ENCODE data around the gene PTPN21.

DNA sequence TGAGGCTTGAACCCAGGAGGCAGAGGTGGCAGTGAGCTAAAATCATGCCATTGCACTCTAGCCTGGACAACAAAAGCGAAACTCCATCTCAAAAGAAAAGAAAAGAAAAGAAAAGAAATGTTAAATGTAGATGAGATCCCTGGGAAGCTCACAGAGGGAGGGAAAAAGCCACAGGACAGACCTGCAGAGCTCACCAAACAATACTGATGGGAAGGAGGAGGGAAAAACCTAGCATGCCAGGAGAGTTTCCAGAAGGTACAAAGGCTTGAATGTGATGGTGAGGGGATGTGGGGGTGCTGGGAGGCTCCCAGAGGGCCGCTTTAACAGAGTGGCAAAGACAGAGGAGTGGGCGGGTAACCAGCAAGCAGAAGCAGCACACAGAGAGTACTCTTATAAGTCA, 72.3 kb downstream of the PTPN21 start:
- TF ChIP-seq, protein P1, sequence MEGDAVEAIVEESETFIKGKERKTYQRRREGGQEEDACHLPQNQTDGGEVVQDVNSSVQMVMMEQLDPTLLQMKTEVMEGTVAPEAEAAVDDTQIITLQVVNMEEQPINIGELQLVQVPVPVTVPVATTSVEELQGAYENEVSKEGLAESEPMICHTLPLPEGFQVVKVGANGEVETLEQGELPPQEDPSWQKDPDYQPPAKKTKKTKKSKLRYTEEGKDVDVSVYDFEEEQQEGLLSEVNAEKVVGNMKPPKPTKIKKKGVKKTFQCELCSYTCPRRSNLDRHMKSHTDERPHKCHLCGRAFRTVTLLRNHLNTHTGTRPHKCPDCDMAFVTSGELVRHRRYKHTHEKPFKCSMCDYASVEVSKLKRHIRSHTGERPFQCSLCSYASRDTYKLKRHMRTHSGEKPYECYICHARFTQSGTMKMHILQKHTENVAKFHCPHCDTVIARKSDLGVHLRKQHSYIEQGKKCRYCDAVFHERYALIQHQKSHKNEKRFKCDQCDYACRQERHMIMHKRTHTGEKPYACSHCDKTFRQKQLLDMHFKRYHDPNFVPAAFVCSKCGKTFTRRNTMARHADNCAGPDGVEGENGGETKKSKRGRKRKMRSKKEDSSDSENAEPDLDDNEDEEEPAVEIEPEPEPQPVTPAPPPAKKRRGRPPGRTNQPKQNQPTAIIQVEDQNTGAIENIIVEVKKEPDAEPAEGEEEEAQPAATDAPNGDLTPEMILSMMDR (IDR thresholded peaks at IDR 0.05; ENCODE audit: poor library complexity): no peak
- TF ChIP-seq EZH2phosphoT487 (IDR thresholded peaks at IDR 0.05; ENCODE audit: low read depth, severe bottlenecking, unreplicated experiment): no peak
